ENCODE measurements around the gene TEAD3. TPM values are rescaled to one million over a fixed set of nuclear protein-coding genes. Genes with fewer than 3 reads are reported as not detected.

TEAD3 gene
- total and polyA plus RNA-seq, 4 donors, result 1.9 to 6.8 (median 4.5) TPM

DNA sequence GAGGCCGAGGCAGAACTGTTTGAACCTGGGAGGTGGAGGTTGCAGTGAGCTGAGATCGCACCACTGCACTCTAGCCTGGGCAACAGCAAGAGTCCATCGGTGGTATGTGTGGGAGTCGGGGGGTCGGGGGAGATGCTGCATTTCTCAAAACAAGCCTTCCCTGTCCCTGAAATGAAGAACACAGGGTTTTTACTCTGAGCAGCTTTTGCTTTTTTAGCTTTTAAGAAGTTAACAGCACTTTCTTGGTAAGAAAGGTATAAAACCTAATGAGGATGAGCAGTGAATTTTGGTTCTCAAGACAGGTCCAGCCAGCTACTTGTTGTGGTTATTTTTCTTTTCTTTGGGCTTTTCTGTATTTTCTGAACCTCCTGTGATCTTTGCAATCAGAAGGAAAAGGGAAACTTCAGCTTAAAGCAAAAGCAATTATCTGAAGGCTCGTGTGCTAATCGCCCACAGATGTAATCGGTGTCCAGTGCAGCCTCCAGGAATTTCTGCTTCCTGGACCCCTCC, 25.0 kb downstream of the TEAD3 start:
- 79% methylated on average over 8 of the region's 8 CpGs for WGBS
- H3K4me3 ChIP-seq (ENCODE audit: low read depth in 1 of 3, low read length in 3 of 3), result no peak overlapping the region

More for the DNA sequence above, 25.0 kb downstream of the TEAD3 start:
- TF ChIP-seq FOXA1 (IDR thresholded peaks at IDR 0.05) (no peak), NR2F2 (IDR thresholded peaks at IDR 0.05) (no peak), JUND (IDR thresholded peaks at IDR 0.05) (no peak), GABPA (IDR thresholded peaks at IDR 0.05 in 1 of 2, conservative IDR thresholded peaks at IDR 0.05 in 1 of 2) (no peak), FOXA2 (IDR thresholded peaks at IDR 0.05) (no peak), TAF1 (conservative IDR thresholded peaks at IDR 0.05) (no peak), SP1 (IDR thresholded peaks at IDR 0.05) (no peak), HNF4G (IDR thresholded peaks at IDR 0.05) (no peak), RAD21 (IDR thresholded peaks at IDR 0.05) (no peak), EGR1 (IDR thresholded peaks at IDR 0.05; ENCODE audit: low read depth in 2 of 2) (no peak), RXRA (IDR thresholded peaks at IDR 0.05) (no peak), YY1 (IDR thresholded peaks at IDR 0.05) (no peak), HNF4A (conservative IDR thresholded peaks at IDR 0.05) (no peak)
- TF ChIP-seq, protein P1, sequence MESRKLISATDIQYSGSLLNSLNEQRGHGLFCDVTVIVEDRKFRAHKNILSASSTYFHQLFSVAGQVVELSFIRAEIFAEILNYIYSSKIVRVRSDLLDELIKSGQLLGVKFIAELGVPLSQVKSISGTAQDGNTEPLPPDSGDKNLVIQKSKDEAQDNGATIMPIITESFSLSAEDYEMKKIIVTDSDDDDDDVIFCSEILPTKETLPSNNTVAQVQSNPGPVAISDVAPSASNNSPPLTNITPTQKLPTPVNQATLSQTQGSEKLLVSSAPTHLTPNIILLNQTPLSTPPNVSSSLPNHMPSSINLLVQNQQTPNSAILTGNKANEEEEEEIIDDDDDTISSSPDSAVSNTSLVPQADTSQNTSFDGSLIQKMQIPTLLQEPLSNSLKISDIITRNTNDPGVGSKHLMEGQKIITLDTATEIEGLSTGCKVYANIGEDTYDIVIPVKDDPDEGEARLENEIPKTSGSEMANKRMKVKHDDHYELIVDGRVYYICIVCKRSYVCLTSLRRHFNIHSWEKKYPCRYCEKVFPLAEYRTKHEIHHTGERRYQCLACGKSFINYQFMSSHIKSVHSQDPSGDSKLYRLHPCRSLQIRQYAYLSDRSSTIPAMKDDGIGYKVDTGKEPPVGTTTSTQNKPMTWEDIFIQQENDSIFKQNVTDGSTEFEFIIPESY (IDR thresholded peaks at IDR 0.05), result no peak
- TF ChIP-seq, protein P2, sequence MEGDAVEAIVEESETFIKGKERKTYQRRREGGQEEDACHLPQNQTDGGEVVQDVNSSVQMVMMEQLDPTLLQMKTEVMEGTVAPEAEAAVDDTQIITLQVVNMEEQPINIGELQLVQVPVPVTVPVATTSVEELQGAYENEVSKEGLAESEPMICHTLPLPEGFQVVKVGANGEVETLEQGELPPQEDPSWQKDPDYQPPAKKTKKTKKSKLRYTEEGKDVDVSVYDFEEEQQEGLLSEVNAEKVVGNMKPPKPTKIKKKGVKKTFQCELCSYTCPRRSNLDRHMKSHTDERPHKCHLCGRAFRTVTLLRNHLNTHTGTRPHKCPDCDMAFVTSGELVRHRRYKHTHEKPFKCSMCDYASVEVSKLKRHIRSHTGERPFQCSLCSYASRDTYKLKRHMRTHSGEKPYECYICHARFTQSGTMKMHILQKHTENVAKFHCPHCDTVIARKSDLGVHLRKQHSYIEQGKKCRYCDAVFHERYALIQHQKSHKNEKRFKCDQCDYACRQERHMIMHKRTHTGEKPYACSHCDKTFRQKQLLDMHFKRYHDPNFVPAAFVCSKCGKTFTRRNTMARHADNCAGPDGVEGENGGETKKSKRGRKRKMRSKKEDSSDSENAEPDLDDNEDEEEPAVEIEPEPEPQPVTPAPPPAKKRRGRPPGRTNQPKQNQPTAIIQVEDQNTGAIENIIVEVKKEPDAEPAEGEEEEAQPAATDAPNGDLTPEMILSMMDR (IDR thresholded peaks at IDR 0.05; ENCODE audit: low read depth, low read length, missing input control), result no peak
- TF ChIP-seq, protein P3, sequence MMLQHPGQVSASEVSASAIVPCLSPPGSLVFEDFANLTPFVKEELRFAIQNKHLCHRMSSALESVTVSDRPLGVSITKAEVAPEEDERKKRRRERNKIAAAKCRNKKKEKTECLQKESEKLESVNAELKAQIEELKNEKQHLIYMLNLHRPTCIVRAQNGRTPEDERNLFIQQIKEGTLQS (IDR thresholded peaks at IDR 0.05), result no peak
- TF ChIP-seq, protein P4, sequence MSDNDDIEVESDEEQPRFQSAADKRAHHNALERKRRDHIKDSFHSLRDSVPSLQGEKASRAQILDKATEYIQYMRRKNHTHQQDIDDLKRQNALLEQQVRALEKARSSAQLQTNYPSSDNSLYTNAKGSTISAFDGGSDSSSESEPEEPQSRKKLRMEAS (IDR thresholded peaks at IDR 0.05), result no peak
- TF ChIP-seq, protein P5, sequence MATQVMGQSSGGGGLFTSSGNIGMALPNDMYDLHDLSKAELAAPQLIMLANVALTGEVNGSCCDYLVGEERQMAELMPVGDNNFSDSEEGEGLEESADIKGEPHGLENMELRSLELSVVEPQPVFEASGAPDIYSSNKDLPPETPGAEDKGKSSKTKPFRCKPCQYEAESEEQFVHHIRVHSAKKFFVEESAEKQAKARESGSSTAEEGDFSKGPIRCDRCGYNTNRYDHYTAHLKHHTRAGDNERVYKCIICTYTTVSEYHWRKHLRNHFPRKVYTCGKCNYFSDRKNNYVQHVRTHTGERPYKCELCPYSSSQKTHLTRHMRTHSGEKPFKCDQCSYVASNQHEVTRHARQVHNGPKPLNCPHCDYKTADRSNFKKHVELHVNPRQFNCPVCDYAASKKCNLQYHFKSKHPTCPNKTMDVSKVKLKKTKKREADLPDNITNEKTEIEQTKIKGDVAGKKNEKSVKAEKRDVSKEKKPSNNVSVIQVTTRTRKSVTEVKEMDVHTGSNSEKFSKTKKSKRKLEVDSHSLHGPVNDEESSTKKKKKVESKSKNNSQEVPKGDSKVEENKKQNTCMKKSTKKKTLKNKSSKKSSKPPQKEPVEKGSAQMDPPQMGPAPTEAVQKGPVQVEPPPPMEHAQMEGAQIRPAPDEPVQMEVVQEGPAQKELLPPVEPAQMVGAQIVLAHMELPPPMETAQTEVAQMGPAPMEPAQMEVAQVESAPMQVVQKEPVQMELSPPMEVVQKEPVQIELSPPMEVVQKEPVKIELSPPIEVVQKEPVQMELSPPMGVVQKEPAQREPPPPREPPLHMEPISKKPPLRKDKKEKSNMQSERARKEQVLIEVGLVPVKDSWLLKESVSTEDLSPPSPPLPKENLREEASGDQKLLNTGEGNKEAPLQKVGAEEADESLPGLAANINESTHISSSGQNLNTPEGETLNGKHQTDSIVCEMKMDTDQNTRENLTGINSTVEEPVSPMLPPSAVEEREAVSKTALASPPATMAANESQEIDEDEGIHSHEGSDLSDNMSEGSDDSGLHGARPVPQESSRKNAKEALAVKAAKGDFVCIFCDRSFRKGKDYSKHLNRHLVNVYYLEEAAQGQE (IDR thresholded peaks at IDR 0.05), result no peak
- peaks cover 0 to 24% (median 16%) of the 10 kb centered on the region in 4 donors for H3K4me1 ChIP-seq (ENCODE audit: control insufficient read depth in 4 of 4, insufficient read depth in 4 of 4, low read length in 3 of 4)
- H3K27ac ChIP-seq (ENCODE audit: low read depth in 1 of 2, low read length in 2 of 2), result no peak overlapping the region
- H3K9me3 ChIP-seq (ENCODE audit: control insufficient read depth in 4 of 4, low read length in 3 of 4), result no peaks in the 10 kb centered on the region
- DNase-seq (ENCODE audit: low spot score), result no peak
- H3K36me3 ChIP-seq (ENCODE audit: control insufficient read depth in 4 of 4, insufficient read depth in 3 of 4, low read depth in 1 of 4, low read length in 3 of 4), result peaks cover 2 to 43% (median 23%) of the 10 kb centered on the region in 4 donors
- no peak overlapping the region for H3K9ac ChIP-seq (ENCODE audit: low read depth in 1 of 2, low read length in 2 of 2)
- no peaks in the 10 kb centered on the region for H3K27me3 ChIP-seq (ENCODE audit: control insufficient read depth in 4 of 4, insufficient read depth in 4 of 4, low read length in 3 of 4)

Measured in liver (tissue), 9 donors.